Fibroblast of pulmonary artery (primary cell): Measurements from ENCODE around the gene APOL2.
A peak's percentile ranks its signal among the peaks of the same experiment; 100 is the strongest.

Source experiments
- DNase-seq: peaks from one replicate; pipeline ENCODE4 v3.0.0-alpha.2; 2010; ENCODE audit warnings: low read depth
- H3K4me3 ChIP-seq: replicated peaks from 2 replicates; pipeline ENCODE4 v1.5.1; 2011; ENCODE audit warnings: low read depth, mild to moderate bottlenecking, control low read depth, low read length, moderate library complexity
- CTCF ChIP-seq: IDR thresholded peaks from 2 replicates; pipeline ENCODE4 v1.5.1; 2011; ENCODE audit warnings: mild to moderate bottlenecking, control low read depth, low read length, inconsistent platforms; ENCODE audit errors: missing control alignments

Gene APOL2

GRCh38 chr22:36182857-36183256 is 56.5 kb downstream of the APOL2 start:
- H3K4me3 ChIP-seq, result no peak overlapping the region
- no peak for DNase-seq
- no peak for TF ChIP-seq CTCF

- no peak for TF ChIP-seq CTCF
- no peak overlapping the region for H3K4me3 ChIP-seq
- peak; percentile 13 for DNase-seq
These were observed 57.3 kb downstream of the APOL2 start for GRCh38 chr22:36182056-36182455.

- TF ChIP-seq CTCF, result no peak
- H3K4me3 ChIP-seq, result no peak overlapping the region
- no peak for DNase-seq
These were observed 58.4 kb downstream of the APOL2 start for GRCh38 chr22:36180928-36181327.

GRCh38 chr22:36180038-36180880 is 59.1 kb downstream of the APOL2 start:
- peak; percentile 80 for DNase-seq
- H3K4me3 ChIP-seq, result no peak overlapping the region
- TF ChIP-seq CTCF, result peak; percentile 84

- DNase-seq, result no peak
- no peak overlapping the region for H3K4me3 ChIP-seq
- TF ChIP-seq CTCF, result no peak
These were observed 62.2 kb downstream of the APOL2 start for GRCh38 chr22:36177160-36177559.
